OCI-LY7 (cell line): ENCODE results near the gene WDR87. TPM values are rescaled to one million over a fixed set of nuclear protein-coding genes. Genes with fewer than 3 reads are reported as not detected.
A peak's percentile ranks its signal among the peaks of the same experiment; 100 is the strongest.

Experiments used
- BruUV-seq: library from RNA; stranded (reverse); fragments of 400-500 nt; replicated peaks from 2 replicates; lab custom pipeline; 2021; lab: Mats Ljungman, UMichigan
- CTCF ChIA-PET: fragments of 300-600 bp; sonication (Branson Sonifier 250); formaldehyde crosslinking; loops from one replicate; lab custom pipeline; 2022; ENCODE audit warnings: antibody characterized with exemption; ENCODE audit not compliant: unreplicated experiment; lab: Charles Lee
- POLR2A ChIA-PET: fragments of 300-600 bp; sonication (Branson Sonifier 250); formaldehyde crosslinking; loops from one replicate; lab custom pipeline; 2022; ENCODE audit warnings: antibody characterized with exemption; lab: Charles Lee
- DNase-seq: peaks from one replicate; pipeline ENCODE4 v3.0.0-alpha.2; 2015; ENCODE audit warnings: low spot score
- H2AFZ ChIP-seq: fragments of 200-600 bp; sonication (generic), shearing (Covaris generic); 2 replicates; pipeline ENCODE4 v1.6.1; 2014; ENCODE audit warnings: mild to moderate bottlenecking, antibody characterized with exemption, low read length, moderate library complexity
- H3K27ac ChIP-seq: fragments of 200-600 bp; sonication (generic); 2 replicates; pipeline ENCODE4 v1.5.1; 2014; ENCODE audit warnings: mixed run types, low read depth, mild to moderate bottlenecking, moderate library complexity, low read length, inconsistent platforms; ENCODE audit not compliant: poor library complexity, severe bottlenecking
- H3K36me3 ChIP-seq: fragments of 200-600 bp; sonication (generic); 2 replicates; pipeline ENCODE4 v1.6.1; 2014; ENCODE audit warnings: mild to moderate bottlenecking, antibody characterized with exemption, low read length, moderate library complexity, mixed read lengths; ENCODE audit not compliant: insufficient read depth
- H3K4me1 ChIP-seq: fragments of 200-600 bp; sonication (generic); 2 replicates; pipeline ENCODE4 v1.5.1; 2014; ENCODE audit warnings: mild to moderate bottlenecking, low read length; ENCODE audit not compliant: insufficient read depth, poor library complexity, severe bottlenecking
- H3K4me2 ChIP-seq: fragments of 200-600 bp; sonication (generic); 2 replicates; pipeline ENCODE4 v1.6.1; 2014; ENCODE audit warnings: mild to moderate bottlenecking, low read length
- H3K4me3 ChIP-seq: fragments of 200-600 bp; sonication (generic); 2 replicates; pipeline ENCODE4 v1.5.1; 2014; ENCODE audit warnings: mild to moderate bottlenecking, low read depth, low read length; ENCODE audit not compliant: poor library complexity, severe bottlenecking
- H3K79me2 ChIP-seq: fragments of 200-600 bp; sonication (generic); 2 replicates; pipeline ENCODE4 v1.6.1; 2016; ENCODE audit warnings: low read depth, mild to moderate bottlenecking, low read length, moderate library complexity, mixed read lengths; ENCODE audit not compliant: insufficient read depth
- H3K9me2 ChIP-seq: fragments of 200-600 bp; sonication (generic); 2 replicates; pipeline ENCODE4 v1.6.1; 2016; ENCODE audit warnings: mild to moderate bottlenecking, low read length, mixed read lengths; ENCODE audit not compliant: insufficient read depth
- H3K9me3 ChIP-seq: fragments of 200-600 bp; sonication (generic); 2 replicates; pipeline ENCODE4 v1.6.1; 2014; ENCODE audit warnings: mild to moderate bottlenecking, mixed run types, low read length, mixed read lengths
- H4K20me1 ChIP-seq: fragments of 200-600 bp; sonication (generic); 2 replicates; pipeline ENCODE4 v1.6.1; 2014; ENCODE audit warnings: mild to moderate bottlenecking, antibody characterized with exemption, low read length, moderate library complexity, mixed read lengths; ENCODE audit not compliant: insufficient read depth
- CTCF ChIP-seq: fragments of 200-600 bp; sonication (generic); conservative IDR thresholded peaks from 2 replicates; pipeline ENCODE4 v1.5.1; 2014; ENCODE audit warnings: mild to moderate bottlenecking, antibody characterized with exemption, low read length, moderate library complexity, mixed read lengths
- EZH2phosphoT487 ChIP-seq: fragments of 200-600 bp; sonication (generic); IDR thresholded peaks from 2 replicates; pipeline ENCODE4 v1.6.1; 2018; ENCODE audit warnings: low read depth, borderline replicate concordance, mild to moderate bottlenecking, mixed run types, antibody characterized with exemption, low read length, moderate library complexity, mixed read lengths
- intact Hi-C: fragments of 100-400 bp; cut with micrococcal nuclease; formaldehyde crosslinking; loops from one replicate; pipeline ENCODE4 v1.10.0; 2022; ENCODE audit not compliant: unreplicated experiment
- total RNA-seq, 2 experiments: library from RNA; depleted of rRNA in 1 of 2; stranded (reverse); fragments of >200 nt in 1 of 2; shearing (Covaris generic) in 1 of 2; gene quantifications; 2 replicates each; pipeline ENCODE4 v1.2.3, GENCODE V29; 2014 to 2022

WDR87 gene
- total RNA-seq, 2 experiments from 2014 or later = 0.08 TPM; not detected in 1

GRCh38 chr19:37920591-37921450 is 14.4 kb upstream of the WDR87 start:
- H3K27ac ChIP-seq = peak overlapping the region; percentile 28
- H3K36me3 ChIP-seq = peaks cover 29% of the 10 kb centered on the region
- H3K9me2 ChIP-seq = no peaks in the 10 kb centered on the region
- ChIA-PET CTCF (interaction anchor here (0.6 kb wide), 1 partner anchor 29 kb away, joined by 3 read pairs; no protein-coding TSS in a partner anchor), POLR2A (interaction anchor here (0.6 to 1.5 kb wide), 5 partner anchors 10 to 128 kb away, joined by 3 to 6 read pairs (median 3); no protein-coding TSS in a partner anchor)
- H3K4me2 ChIP-seq = peak overlapping the region; percentile 50
- BruUV-seq = no TSS peak
- no peak for TF ChIP-seq EZH2phosphoT487
- TF ChIP-seq CTCF = no peak
- no peaks in the 10 kb centered on the region for H3K9me3 ChIP-seq
- H2AFZ ChIP-seq = no peak overlapping the region
- peaks cover 79% of the 10 kb centered on the region for H3K79me2 ChIP-seq
- H3K4me1 ChIP-seq = peaks cover 78% of the 10 kb centered on the region
- DNase-seq = no peak
- intact Hi-C loops = no loop called here
- no peak overlapping the region for H3K4me3 ChIP-seq
- H4K20me1 ChIP-seq = no peaks in the 10 kb centered on the region

- Histone ChIP-seq H3K9me3 (no peaks in the 10 kb centered on the region), H3K27ac (peak overlapping the region; percentile 87), H4K20me1 (no peaks in the 10 kb centered on the region), H3K4me2 (peak overlapping the region; percentile 90), H3K4me3 (peak overlapping the region; percentile 58), H3K79me2 (peaks cover 73% of the 10 kb centered on the region), H3K9me2 (no peaks in the 10 kb centered on the region), H3K4me1 (peaks cover 78% of the 10 kb centered on the region), H2AFZ (no peak overlapping the region), H3K36me3 (peaks cover 18% of the 10 kb centered on the region)
- ChIA-PET CTCF (interaction anchor here (0.5 kb wide), 1 partner anchor 89 kb away, joined by 5 read pairs; no protein-coding TSS in a partner anchor), POLR2A (interaction anchor here (0.6 to 4.3 kb wide), 6 partner anchors 9 to 601 kb away, joined by 3 to 26 read pairs (median 5); no protein-coding TSS in a partner anchor)
- TSS peak; percentile 28 for BruUV-seq
- no peak for TF ChIP-seq EZH2phosphoT487
- TF ChIP-seq CTCF = no peak
- DNase-seq = peak; percentile 88
- intact Hi-C loops = loop anchor here (1.0 to 2.0 kb wide), 2 partner anchors 13 to 64 kb away; no protein-coding TSS in a partner anchor
Observed at GRCh38 chr19:37914908-37915307, 8.5 kb upstream of the WDR87 start.
